BJ (cell line): Measurements from ENCODE around the gene CAMK2B. TPM values are rescaled to one million over a fixed set of nuclear protein-coding genes. Genes with fewer than 3 reads are reported as not detected.

Experiments
- CTCF ChIA-PET: fragments of 350-600 bp; formaldehyde crosslinking; extraction: SDS; loops from one replicate; lab custom pipeline; 2021; ENCODE audit warnings: antibody characterized with exemption, inconsistent platforms; lab: Yijun Ruan, JAX
- POLR2A ChIA-PET: fragments of 300-600 bp; sonication (Branson Sonifier 250); formaldehyde crosslinking; extraction: SDS; loops from one replicate; lab custom pipeline; 2021; ENCODE audit warnings: antibody characterized with exemption; lab: Charles Lee
- DNase-seq: peaks from one replicate; pipeline ENCODE4 v3.0.0-alpha.2; 2011; ENCODE audit warnings: low read depth
- H3K27me3 ChIP-seq: 2 replicates; pipeline ENCODE4 v1.6.0; 2011; ENCODE audit warnings: low read length; ENCODE audit not compliant: control insufficient read depth, insufficient read depth
- H3K36me3 ChIP-seq: 2 replicates; pipeline ENCODE4 v1.5.1; 2011; ENCODE audit warnings: low read length; ENCODE audit not compliant: control insufficient read depth, insufficient read depth
- H3K4me3 ChIP-seq: 2 replicates; pipeline ENCODE4 v1.5.1; 2011; ENCODE audit warnings: low read depth, mild to moderate bottlenecking, control low read depth, low read length
- polyA plus RNA-seq: library from polyadenylated mRNA; depleted of rRNA; stranded (reverse); fragments of >200 nt; gene quantifications from 2 replicates; pipeline ENCODE4 v1.2.3, GENCODE V29; 2011
- TF ChIP-seq, protein P1 (sequence below): IDR thresholded peaks from 2 replicates; pipeline ENCODE4 v1.5.1; 2011; ENCODE audit warnings: low read depth, mild to moderate bottlenecking, control low read depth, inconsistent platforms, low read length, moderate library complexity; ENCODE audit not compliant: insufficient read depth

CAMK2B gene
- polyA plus RNA-seq, 1 experiment: 0.10 TPM

DNA sequence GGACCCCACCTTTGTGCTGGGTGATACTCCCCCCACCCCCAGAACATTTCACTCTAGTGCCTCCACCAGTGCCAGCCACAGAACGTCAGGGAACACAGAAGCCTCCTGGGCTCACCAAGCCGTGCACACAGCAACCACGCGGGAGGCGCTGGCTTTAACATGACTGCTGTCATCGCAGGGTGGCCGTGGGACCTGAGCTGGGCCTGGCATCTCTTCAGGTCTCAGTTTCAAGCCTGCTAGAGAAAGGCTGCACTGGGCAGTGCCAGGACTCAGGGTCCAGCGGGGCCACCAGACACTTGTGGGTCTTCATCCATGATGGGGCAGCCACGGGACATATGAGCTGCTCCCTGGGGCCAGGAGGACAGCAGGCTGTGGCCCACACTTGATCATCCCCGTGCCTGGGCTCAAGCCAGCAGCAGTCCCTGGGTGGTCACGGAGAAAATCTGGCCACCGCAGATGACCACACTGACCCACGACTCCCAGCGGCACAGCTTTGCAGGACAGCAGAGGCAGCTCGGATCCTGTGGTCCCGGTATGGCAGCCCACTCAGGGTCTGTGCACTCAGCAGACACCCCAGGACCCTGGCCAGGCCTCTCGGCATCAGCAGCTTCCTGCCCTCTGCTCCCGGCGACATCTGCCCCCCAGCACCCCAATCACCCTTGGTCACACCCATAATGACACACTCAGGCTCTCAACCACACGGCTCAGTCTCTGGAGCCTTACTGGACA, 44.2 kb downstream of the CAMK2B start:
- CTCF ChIA-PET: interaction anchor here (1.5 kb wide), 1 partner anchor 40 kb away, joined by 5 read pairs; no protein-coding TSS in a partner anchor
- peaks cover 7% of the 10 kb centered on the region for H3K27me3 ChIP-seq
- no peak for DNase-seq
- TF ChIP-seq, protein P1, sequence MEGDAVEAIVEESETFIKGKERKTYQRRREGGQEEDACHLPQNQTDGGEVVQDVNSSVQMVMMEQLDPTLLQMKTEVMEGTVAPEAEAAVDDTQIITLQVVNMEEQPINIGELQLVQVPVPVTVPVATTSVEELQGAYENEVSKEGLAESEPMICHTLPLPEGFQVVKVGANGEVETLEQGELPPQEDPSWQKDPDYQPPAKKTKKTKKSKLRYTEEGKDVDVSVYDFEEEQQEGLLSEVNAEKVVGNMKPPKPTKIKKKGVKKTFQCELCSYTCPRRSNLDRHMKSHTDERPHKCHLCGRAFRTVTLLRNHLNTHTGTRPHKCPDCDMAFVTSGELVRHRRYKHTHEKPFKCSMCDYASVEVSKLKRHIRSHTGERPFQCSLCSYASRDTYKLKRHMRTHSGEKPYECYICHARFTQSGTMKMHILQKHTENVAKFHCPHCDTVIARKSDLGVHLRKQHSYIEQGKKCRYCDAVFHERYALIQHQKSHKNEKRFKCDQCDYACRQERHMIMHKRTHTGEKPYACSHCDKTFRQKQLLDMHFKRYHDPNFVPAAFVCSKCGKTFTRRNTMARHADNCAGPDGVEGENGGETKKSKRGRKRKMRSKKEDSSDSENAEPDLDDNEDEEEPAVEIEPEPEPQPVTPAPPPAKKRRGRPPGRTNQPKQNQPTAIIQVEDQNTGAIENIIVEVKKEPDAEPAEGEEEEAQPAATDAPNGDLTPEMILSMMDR: no peak
- no peaks in the 10 kb centered on the region for H3K36me3 ChIP-seq
- H3K4me3 ChIP-seq: no peak overlapping the region
- POLR2A ChIA-PET: no interaction called here

DNA sequence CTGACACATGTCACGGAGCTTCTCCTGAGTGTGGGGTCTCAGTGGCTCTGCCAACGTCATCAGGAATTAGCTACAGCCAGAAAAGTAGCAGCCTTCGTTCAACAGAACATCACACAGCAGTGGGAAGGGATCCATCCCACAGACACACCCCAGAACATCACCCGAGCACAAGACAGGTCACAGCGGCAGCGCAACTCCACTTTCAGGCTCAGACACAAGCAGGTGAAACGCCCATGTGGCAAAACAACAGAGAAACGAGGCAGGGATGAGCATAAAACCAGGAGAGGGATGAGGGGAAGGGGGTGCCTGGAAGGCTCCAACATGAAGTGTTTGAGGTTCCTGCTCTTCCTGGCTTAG, 44.8 kb downstream of the CAMK2B start:
- ChIA-PET POLR2A (no interaction called here), CTCF (no interaction called here)
- no peak overlapping the region for H3K4me3 ChIP-seq
- TF ChIP-seq, protein P1: no peak
- DNase-seq: no peak
- no peaks in the 10 kb centered on the region for H3K36me3 ChIP-seq
- H3K27me3 ChIP-seq: peaks cover 7% of the 10 kb centered on the region

DNA sequence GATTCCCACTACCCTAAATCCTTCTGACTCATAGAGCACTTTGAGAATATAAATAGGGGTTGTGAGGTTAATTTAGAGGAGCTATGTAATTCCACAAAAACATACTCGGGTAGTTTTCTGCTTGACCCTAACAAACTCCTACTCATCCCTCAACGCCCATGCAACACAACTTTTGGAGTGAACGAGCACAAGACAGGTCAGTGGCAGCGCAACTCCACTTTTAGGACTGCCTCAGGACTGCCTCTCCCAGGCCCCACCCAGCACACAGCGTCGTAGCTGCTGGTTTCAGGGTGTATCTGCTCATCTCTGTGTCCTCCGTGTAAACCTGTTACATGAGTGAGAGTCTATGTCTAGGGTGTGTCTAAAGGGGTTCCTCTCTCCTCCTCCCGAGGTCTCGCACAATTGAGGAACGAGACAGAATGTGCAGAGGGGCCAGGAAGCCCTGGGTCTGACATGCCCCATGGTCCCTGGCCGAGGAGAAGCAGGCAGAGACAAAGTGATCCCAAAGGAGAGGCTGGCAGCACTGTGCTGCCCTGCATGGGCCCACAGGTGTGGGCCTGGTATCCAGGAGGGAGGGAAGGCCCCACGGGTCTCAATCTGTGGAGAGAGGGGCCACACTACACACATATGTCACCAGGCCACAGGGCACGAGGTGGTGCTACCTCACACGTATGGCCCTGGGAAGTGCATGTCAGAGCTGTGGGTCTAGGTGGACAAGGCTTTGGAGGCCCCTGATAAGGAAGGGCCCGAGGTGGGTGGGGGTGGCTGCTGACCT, 45.5 kb downstream of the CAMK2B start:
- H3K27me3 ChIP-seq: peaks cover 9% of the 10 kb centered on the region
- ChIA-PET POLR2A (no interaction called here), CTCF (interaction anchor here (0.6 kb wide), 1 partner anchor 9 kb away, joined by 3 read pairs; no protein-coding TSS in a partner anchor)
- no peak for DNase-seq
- H3K4me3 ChIP-seq: no peak overlapping the region
- no peaks in the 10 kb centered on the region for H3K36me3 ChIP-seq
- TF ChIP-seq, protein P1: no peak

DNA sequence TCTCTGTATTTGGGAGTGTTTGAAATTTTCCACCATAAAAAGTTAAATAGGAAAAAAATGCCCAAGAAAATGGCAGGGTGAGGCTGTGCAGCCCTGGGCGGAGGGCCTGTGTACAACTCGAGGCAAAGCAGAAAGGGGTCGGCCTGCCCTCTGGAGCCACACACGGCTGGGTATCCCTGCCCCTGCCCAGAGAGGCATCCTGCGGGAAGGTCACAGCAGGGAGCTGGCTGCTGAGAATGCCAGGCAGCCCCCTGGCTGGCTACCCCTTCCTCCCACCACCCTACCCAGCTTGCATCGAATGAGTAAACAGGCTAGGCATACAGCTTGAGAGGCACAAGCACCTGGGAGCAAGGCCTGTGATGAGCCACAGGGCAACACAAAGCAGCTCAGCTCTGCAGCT, 46.1 kb downstream of the CAMK2B start:
- H3K36me3 ChIP-seq: no peaks in the 10 kb centered on the region
- no peak overlapping the region for H3K4me3 ChIP-seq
- CTCF ChIA-PET: interaction anchor here (0.6 kb wide), 1 partner anchor 9 kb away, joined by 3 read pairs; no protein-coding TSS in a partner anchor
- POLR2A ChIA-PET: no interaction called here
- DNase-seq: no peak
- H3K27me3 ChIP-seq: peaks cover 11% of the 10 kb centered on the region
- TF ChIP-seq, protein P1: no peak

DNA sequence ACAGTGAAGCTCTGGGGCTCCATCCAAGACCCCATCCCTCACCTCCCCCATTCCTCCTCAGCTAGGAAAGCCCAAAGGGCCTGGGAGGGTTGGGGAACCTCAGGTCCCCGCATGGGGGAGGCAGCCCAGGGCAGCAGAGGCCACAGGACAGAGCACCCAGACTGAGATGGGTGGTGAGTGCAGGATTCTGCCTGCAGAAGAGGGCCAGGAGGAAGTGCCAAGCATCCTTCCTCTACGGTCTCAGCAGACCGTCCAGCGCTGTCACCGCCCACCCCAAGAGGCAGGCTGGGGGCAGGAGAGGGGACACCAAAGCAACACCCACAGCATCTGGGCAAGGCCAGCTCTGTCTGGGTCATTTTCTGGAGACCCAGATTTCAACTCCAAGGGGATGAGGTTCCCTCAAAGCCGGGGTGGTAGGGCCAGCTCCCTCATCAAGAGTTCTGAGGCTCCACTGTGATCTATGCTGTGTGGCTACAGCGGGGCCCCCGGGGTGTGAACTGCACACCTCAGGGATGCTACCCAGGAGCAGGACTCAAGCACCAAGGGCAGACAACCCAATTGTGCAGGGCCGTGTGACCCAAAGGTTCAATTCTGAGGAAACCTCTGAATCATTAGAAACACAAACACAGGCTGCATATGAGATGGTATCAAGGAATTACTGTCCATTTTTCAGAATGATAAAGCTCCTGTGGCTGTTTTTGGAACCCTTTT, 46.8 kb downstream of the CAMK2B start:
- POLR2A ChIA-PET: no interaction called here
- CTCF ChIA-PET: no interaction called here
- TF ChIP-seq, protein P1: no peak
- Histone ChIP-seq H3K4me3 (no peak overlapping the region), H3K36me3 (no peaks in the 10 kb centered on the region), H3K27me3 (peaks cover 11% of the 10 kb centered on the region)
- no peak for DNase-seq
